ENCODE measurements around the gene YY1AP1.
"Not testable (repeated sequence)": the region's sequence is repeated elsewhere in the genome, so short reads cannot be mapped to it uniquely, and the experiment has no call there.

Gene YY1AP1

GRCh38 chr1:155648207-155649147, 40.1 kb downstream of the YY1AP1 start:
- DNase-seq: no peak

GRCh38 chr1:155646307-155646706, 42.3 kb downstream of the YY1AP1 start:
- H3K9me3 Mint-ChIP-seq: peaks cover 12 to 13% of the 10 kb centered on the region in 2 donors
- DNase-seq (no peak), ATAC-seq (replicated peaks) (no peak)
- H3K4me3 Mint-ChIP-seq: no peak overlapping the region
- H3K27me3 Mint-ChIP-seq: peaks cover 0 to 4% of the 10 kb centered on the region in 2 donors
- H3K36me3 Mint-ChIP-seq: peaks cover 13% of the 10 kb centered on the region in 2 donors
- H3K27ac Mint-ChIP-seq: peak overlapping the region; percentile 38
- H3K4me1 Mint-ChIP-seq: peaks cover 10 to 27% of the 10 kb centered on the region in 2 donors

More at GRCh38 chr1:155648207-155649147, 40.1 kb downstream of the YY1AP1 start:
- Mint-ChIP-seq H3K36me3 (peaks cover under 1 to 3% of the 10 kb centered on the region in 2 donors), H3K4me1 (peaks cover 17 to 37% of the 10 kb centered on the region in 2 donors), H3K27ac (no peak overlapping the region), H3K9me3 (peaks cover 3% of the 10 kb centered on the region in 2 donors), H3K27me3 (peaks cover 0 to 4% of the 10 kb centered on the region in 2 donors), H3K4me3 (no peak overlapping the region)
- ATAC-seq (replicated peaks): peak in 1 of 2 donors; percentile 51

GRCh38 chr1:155645648-155646047, 42.9 kb downstream of the YY1AP1 start:
- Mint-ChIP-seq H3K36me3 (peaks cover 13% of the 10 kb centered on the region in 2 donors), H3K27me3 (peaks cover 0 to 4% of the 10 kb centered on the region in 2 donors), H3K27ac (no peak overlapping the region), H3K4me3 (no peak overlapping the region), H3K4me1 (peaks cover 10 to 26% of the 10 kb centered on the region in 2 donors), H3K9me3 (peaks cover 12 to 13% of the 10 kb centered on the region in 2 donors)
- DNase-seq (no peak), ATAC-seq (replicated peaks) (no peak)

- Mint-ChIP-seq H3K4me1 (peaks cover 10 to 24% of the 10 kb centered on the region in 2 donors), H3K9me3 (peaks cover 11 to 13% of the 10 kb centered on the region in 2 donors), H3K4me3 (no peak overlapping the region), H3K27me3 (peaks cover 0 to 4% of the 10 kb centered on the region in 2 donors), H3K27ac (no peak overlapping the region), H3K36me3 (peaks cover 13% of the 10 kb centered on the region in 2 donors)
- DNase-seq (no peak), ATAC-seq (replicated peaks) (no peak)
These were observed 43.5 kb downstream of the YY1AP1 start for GRCh38 chr1:155645034-155645598.

- ATAC-seq (replicated peaks): no peak
- Mint-ChIP-seq H3K9me3 (peaks cover 9 to 12% of the 10 kb centered on the region in 2 donors), H3K4me3 (no peak overlapping the region), H3K36me3 (peaks cover 11 to 13% of the 10 kb centered on the region in 2 donors), H3K4me1 (peaks cover 0 to 10% of the 10 kb centered on the region in 2 donors), H3K27ac (no peak overlapping the region), H3K27me3 (peaks cover 0 to 4% of the 10 kb centered on the region in 2 donors)
- no peak for DNase-seq
These were observed 45.3 kb downstream of the YY1AP1 start for GRCh38 chr1:155643230-155643629.

GRCh38 chr1:155642559-155643180, 45.9 kb downstream of the YY1AP1 start:
- not testable (repeated sequence) for H3K27ac Mint-ChIP-seq; ATAC-seq (replicated peaks); H3K4me3 Mint-ChIP-seq; DNase-seq; H3K27me3 Mint-ChIP-seq
- H3K4me1 Mint-ChIP-seq: peaks cover 0 to 10% of the 10 kb centered on the region in 2 donors
- peaks cover 11 to 13% of the 10 kb centered on the region in 2 donors for H3K36me3 Mint-ChIP-seq
- H3K9me3 Mint-ChIP-seq: peaks cover 9 to 12% of the 10 kb centered on the region in 2 donors

- H3K27me3 Mint-ChIP-seq: no peaks in the 10 kb centered on the region
- peaks cover 8 to 23% of the 10 kb centered on the region in 2 donors for H3K4me1 Mint-ChIP-seq
- DNase-seq: no peak
- ATAC-seq (replicated peaks): no peak
- H3K9me3 Mint-ChIP-seq: peaks cover 9 to 12% of the 10 kb centered on the region in 2 donors
- peaks cover 13% of the 10 kb centered on the region in 2 donors for H3K36me3 Mint-ChIP-seq
- no peak overlapping the region for H3K4me3 Mint-ChIP-seq
- H3K27ac Mint-ChIP-seq: no peak overlapping the region
These were observed 48.2 kb downstream of the YY1AP1 start for GRCh38 chr1:155640367-155640766.

GRCh38 chr1:155636397-155637153, 52.0 kb downstream of the YY1AP1 start:
- DNase-seq (no peak), ATAC-seq (replicated peaks) (peak; percentile 34 to 41)
- peak overlapping the region; percentile 94 for H3K27ac Mint-ChIP-seq
- peaks cover under 1% of the 10 kb centered on the region in 2 donors for H3K9me3 Mint-ChIP-seq
- H3K27me3 Mint-ChIP-seq: no peaks in the 10 kb centered on the region
- H3K36me3 Mint-ChIP-seq: peaks cover 2 to 5% of the 10 kb centered on the region in 2 donors
- H3K4me3 Mint-ChIP-seq: peak overlapping the region; percentile 91 to 92
- peaks cover 8 to 23% of the 10 kb centered on the region in 2 donors for H3K4me1 Mint-ChIP-seq

- not testable (repeated sequence) for H3K4me3 Mint-ChIP-seq; H3K36me3 Mint-ChIP-seq; DNase-seq; H3K27me3 Mint-ChIP-seq; H3K9me3 Mint-ChIP-seq; ATAC-seq (replicated peaks); H3K27ac Mint-ChIP-seq; H3K4me1 Mint-ChIP-seq
These were observed 62.1 kb downstream of the YY1AP1 start for GRCh38 chr1:155626428-155626827.

GRCh38 chr1:155623357-155623756, 65.2 kb downstream of the YY1AP1 start:
- Mint-ChIP-seq H3K27ac (no peak overlapping the region), H3K9me3 (no peaks in the 10 kb centered on the region), H3K36me3 (peaks cover 0 to 3% of the 10 kb centered on the region in 2 donors), H3K4me3 (no peak overlapping the region), H3K4me1 (no peaks in the 10 kb centered on the region), H3K27me3 (no peaks in the 10 kb centered on the region)
- DNase-seq (no peak), ATAC-seq (replicated peaks) (no peak)

GRCh38 chr1:155622191-155622590, 66.4 kb downstream of the YY1AP1 start:
- Mint-ChIP-seq H3K27ac (no peak overlapping the region), H3K4me3 (no peak overlapping the region), H3K4me1 (no peaks in the 10 kb centered on the region), H3K9me3 (no peaks in the 10 kb centered on the region), H3K36me3 (peaks cover 0 to 3% of the 10 kb centered on the region in 2 donors), H3K27me3 (no peaks in the 10 kb centered on the region)
- DNase-seq (no peak), ATAC-seq (replicated peaks) (no peak)

- H3K4me1 Mint-ChIP-seq; ATAC-seq (replicated peaks); DNase-seq; H3K9me3 Mint-ChIP-seq; H3K27me3 Mint-ChIP-seq; H3K4me3 Mint-ChIP-seq; H3K27ac Mint-ChIP-seq: not testable (repeated sequence)
- peaks cover 13 to 16% of the 10 kb centered on the region in 2 donors for H3K36me3 Mint-ChIP-seq
These were observed 75.3 kb downstream of the YY1AP1 start for GRCh38 chr1:155613226-155613625.

GRCh38 chr1:155610257-155610647, 78.3 kb downstream of the YY1AP1 start:
- peak; percentile 16 to 27 for ATAC-seq (replicated peaks)
- H3K27me3 Mint-ChIP-seq, H3K9me3 Mint-ChIP-seq, H3K27ac Mint-ChIP-seq, DNase-seq, H3K4me1 Mint-ChIP-seq: not testable (repeated sequence)
- peak overlapping the region; percentile 90 to 96 for H3K4me3 Mint-ChIP-seq
- H3K36me3 Mint-ChIP-seq: peaks cover 11 to 16% of the 10 kb centered on the region in 2 donors

All from stimulated activated naive B cell treated with anti-CD40 and anti-IgM and Interleukin-4, amounts not matched to agents 10 μg/mL and 1 μg/mL and 100 μg/mL, for 72 hours (primary cell).